MM.1S (cell line): Measurements from ENCODE around the gene CLDN15.

Source experiments
- CTCF ChIP-seq: fragments of 300-600 bp; sonication (generic); IDR thresholded peaks from 2 replicates; pipeline ENCODE4 v1.5.1; 2016; ENCODE audit warnings: antibody characterized with exemption, low read length, mixed read lengths
- EZH2 ChIP-seq: fragments of 300-600 bp; sonication (generic); optimal IDR thresholded peaks from 2 replicates; pipeline ENCODE3; 2017; ENCODE audit warnings: low read depth, mild to moderate bottlenecking, antibody characterized with exemption, low read length, mixed read lengths
- EZH2phosphoT487 ChIP-seq: fragments of 300-600 bp; sonication (generic); IDR thresholded peaks from 2 replicates; pipeline ENCODE4 v1.6.1; 2018; ENCODE audit warnings: antibody characterized with exemption, low read length

DNA sequence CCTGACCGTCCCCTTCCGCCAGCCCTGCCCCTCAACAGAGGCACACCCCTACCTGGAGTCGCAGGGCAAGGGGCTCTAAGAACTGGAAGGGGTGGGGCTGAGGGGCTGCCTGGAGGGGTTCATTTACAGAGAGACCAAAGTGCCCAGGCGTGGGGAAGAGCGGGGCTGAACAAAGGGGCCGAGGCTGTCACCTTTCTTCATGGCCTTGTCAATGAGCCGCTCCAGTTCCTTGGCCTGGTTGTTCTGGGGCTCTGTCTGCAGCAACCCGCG is 2.3 kb upstream of the CLDN15 start:
- TF ChIP-seq CTCF (no peak), EZH2 (no peak), EZH2phosphoT487 (no peak)
